Fibroblast of pulmonary artery (primary cell): ENCODE results near the gene TAOK2.

Experiments
- DNase-seq: peaks from one replicate; pipeline ENCODE4 v3.0.0-alpha.2; 2010; ENCODE audit warnings: low read depth
- H3K4me3 ChIP-seq: replicated peaks from 2 replicates; pipeline ENCODE4 v1.5.1; 2011; ENCODE audit warnings: low read depth, mild to moderate bottlenecking, control low read depth, low read length, moderate library complexity
- CTCF ChIP-seq: IDR thresholded peaks from 2 replicates; pipeline ENCODE4 v1.5.1; 2011; ENCODE audit warnings: mild to moderate bottlenecking, control low read depth, low read length, inconsistent platforms; ENCODE audit errors: missing control alignments

TAOK2 gene

GRCh38 chr16:30028438-30029076 lies 54.9 kb downstream of the TAOK2 start:
- no peak for DNase-seq
- no peak for TF ChIP-seq CTCF
- H3K4me3 ChIP-seq, result no peak overlapping the region

DNA sequence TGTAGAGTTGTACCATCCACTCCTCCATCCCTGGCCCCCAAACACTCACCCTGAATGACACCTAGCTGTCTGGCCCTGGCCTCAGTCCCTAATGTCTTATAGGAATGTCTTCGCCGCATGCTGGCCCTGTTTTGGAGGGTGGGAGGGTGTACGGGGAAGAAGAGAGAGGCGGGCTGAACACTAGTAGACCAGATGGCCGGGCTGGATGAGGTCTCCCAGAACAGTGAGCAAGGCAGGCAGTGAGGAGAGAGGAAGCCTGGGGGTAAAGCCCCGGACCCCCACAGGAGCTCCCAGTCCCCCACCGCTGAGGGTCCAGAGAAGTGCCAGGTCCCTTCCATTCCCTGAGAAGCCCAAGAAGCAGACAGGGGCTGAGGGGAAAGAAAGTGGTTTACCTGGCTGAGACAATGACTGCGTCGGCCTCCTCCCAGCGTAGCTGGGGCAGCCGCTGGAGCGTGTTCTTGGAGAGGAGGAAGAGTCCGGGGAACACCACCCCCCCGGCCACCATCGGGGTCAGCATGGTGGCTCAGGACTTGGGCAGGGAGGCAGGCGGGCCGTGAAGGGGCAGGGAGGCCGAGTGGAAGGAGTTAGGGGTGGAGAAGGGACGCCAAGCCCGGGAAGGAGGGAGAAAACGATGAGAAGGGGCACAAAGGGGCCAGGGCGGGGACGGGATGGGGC lies 56.5 kb downstream of the TAOK2 start:
- TF ChIP-seq CTCF, result no peak
- DNase-seq, result no peak
- H3K4me3 ChIP-seq, result no peak overlapping the region

DNA sequence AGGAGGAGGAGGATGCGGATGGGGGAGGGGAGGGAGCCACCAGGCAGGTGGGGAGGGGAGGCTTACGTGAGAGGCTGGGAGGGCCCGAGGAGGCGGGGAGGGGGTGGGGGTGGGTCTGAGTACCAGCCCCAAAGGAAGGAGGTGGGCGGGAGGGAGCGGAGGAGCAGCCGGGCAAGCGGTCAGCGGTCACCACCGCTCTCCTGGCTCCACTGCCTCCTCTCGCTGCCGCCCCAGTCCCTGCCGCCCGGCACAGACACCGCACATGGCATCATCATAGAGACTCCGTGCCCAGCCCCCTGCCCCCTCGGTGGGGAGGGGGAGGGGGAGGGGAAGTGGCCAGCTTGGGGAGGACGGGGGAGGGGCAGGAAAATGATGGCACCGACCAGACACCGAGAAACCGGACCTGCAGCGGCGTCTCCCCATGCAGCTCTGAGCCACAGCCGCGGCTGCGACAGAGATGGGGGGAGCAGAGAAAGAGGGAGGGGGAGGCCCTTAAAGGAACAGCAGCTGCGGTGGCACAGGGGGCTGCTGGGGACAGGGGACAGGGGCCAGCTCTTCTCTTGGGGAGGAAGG lies 57.3 kb downstream of the TAOK2 start, which contains the start of gene TLCD3B:
Gene TLCD3B, minus strand, starts transcription at position 431 of the 573 bp plus-strand sequence. CDS start 744 bp downstream, outside the sequence.
- no peak within 1 kb of the TSS for H3K4me3 ChIP-seq
- no peak for DNase-seq
- TF ChIP-seq CTCF, result no peak

- no peak overlapping the region for H3K4me3 ChIP-seq
- no peak for TF ChIP-seq CTCF
- DNase-seq, result no peak
These were observed 57.8 kb downstream of the TAOK2 start for GRCh38 chr16:30031477-30031918.

DNA sequence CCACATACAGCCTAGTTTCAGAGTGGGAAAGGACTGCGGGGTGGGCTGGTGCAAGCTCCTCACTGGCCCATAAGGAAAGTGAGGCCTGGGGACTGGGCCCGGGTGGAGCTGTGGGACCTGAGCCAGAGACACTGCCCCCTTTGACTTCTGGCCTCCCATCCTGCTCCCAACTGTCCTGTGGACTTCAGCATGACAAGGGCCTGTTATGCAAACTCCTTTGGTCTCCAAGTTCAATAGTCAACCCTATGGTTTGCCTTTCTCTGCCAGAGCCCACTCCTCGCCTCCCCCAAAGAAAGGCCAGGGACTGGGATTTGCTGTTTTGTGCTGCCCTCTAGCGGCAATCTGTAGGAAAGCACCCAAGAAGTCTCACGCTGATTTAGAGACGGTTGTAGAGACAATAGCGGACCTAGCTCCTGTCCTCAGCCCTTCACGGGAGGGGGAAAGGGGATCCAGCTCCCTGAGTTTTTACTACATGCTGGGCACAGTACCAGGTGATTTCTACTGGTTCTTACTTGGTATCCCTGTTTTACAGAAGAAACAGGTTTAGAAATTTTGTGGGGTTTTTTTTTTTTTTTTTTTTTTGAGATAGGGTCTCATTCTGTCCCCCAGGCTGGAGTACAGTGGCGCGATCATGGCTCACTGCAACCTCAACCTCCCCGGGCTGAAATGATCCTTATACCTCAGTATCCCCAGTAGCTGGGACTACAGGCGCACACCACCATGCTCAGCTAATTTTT lies 58.6 kb downstream of the TAOK2 start:
- DNase-seq, result peak; percentile 80
- peak; percentile 84 for TF ChIP-seq CTCF
- H3K4me3 ChIP-seq, result no peak overlapping the region

- H3K4me3 ChIP-seq, result no peak overlapping the region
- TF ChIP-seq CTCF, result no peak
- no peak for DNase-seq
These were observed 59.6 kb downstream of the TAOK2 start for GRCh38 chr16:30033270-30033669.
